ENCODE data around the gene PAQR8. TPM values are rescaled to one million over a fixed set of nuclear protein-coding genes. Genes with fewer than 3 reads are reported as not detected.

The PAQR8 gene
- total and polyA plus RNA-seq, 2 of the 4 experiments (the other 2 are of a cell fraction): 1.4 to 1.6 TPM

DNA sequence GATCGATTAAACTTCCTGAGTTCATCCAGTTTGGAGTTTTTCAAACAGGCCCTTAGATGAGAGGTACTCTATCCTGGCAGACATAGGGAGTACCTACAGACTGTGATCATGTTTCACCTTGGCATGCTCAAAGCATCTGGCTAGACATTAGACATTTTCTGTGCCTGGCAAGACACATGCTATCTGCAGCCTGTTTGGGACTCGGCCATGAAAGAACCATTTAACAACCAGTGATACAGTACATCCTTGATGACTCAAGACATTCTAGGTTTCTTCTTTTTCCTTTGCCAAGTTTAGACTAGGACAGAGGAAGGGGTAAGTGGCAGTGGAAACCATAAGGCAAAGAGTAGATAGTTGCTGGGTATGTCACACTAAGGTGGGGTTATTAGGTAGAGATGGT is 15.4 kb upstream of the PAQR8 start:
- H3K4ac ChIP-seq (ENCODE audit: low read depth, low read length): no peak overlapping the region
- H2BK20ac ChIP-seq (ENCODE audit: low read depth, low read length): no peak overlapping the region
- TF ChIP-seq MAZ (IDR thresholded peaks at IDR 0.05; ENCODE audit: borderline replicate concordance, low read depth, low read length) (no peak), BHLHE40 (IDR thresholded peaks at IDR 0.05; ENCODE audit: low read depth, low read length) (no peak), POLR2A (IDR thresholded peaks at IDR 0.05; ENCODE audit: low read depth, low read length) (no peak)
- TF ChIP-seq, protein P1, sequence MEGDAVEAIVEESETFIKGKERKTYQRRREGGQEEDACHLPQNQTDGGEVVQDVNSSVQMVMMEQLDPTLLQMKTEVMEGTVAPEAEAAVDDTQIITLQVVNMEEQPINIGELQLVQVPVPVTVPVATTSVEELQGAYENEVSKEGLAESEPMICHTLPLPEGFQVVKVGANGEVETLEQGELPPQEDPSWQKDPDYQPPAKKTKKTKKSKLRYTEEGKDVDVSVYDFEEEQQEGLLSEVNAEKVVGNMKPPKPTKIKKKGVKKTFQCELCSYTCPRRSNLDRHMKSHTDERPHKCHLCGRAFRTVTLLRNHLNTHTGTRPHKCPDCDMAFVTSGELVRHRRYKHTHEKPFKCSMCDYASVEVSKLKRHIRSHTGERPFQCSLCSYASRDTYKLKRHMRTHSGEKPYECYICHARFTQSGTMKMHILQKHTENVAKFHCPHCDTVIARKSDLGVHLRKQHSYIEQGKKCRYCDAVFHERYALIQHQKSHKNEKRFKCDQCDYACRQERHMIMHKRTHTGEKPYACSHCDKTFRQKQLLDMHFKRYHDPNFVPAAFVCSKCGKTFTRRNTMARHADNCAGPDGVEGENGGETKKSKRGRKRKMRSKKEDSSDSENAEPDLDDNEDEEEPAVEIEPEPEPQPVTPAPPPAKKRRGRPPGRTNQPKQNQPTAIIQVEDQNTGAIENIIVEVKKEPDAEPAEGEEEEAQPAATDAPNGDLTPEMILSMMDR (conservative IDR thresholded peaks at IDR 0.05; ENCODE audit: low read depth, low read length): no peak
- H3K4me2 ChIP-seq (ENCODE audit: low read depth, low read length): no peak overlapping the region
- H3K4me1 ChIP-seq (ENCODE audit: control insufficient read depth, insufficient read depth, low read length): no peaks in the 10 kb centered on the region
- no peak overlapping the region for H3K27ac ChIP-seq (ENCODE audit: insufficient read depth, low read length)
- no peak overlapping the region for H2BK15ac ChIP-seq (ENCODE audit: low read depth, low read length)
- H3K9me1 ChIP-seq (ENCODE audit: insufficient read depth, low read length): no peaks in the 10 kb centered on the region
- peaks cover 5% of the 10 kb centered on the region; the same call in 1 of the 2 replicates for H3K27me3 ChIP-seq (ENCODE audit: control insufficient read depth, insufficient read depth, low read length)
- no peak overlapping the region for H3K23ac ChIP-seq (ENCODE audit: low read depth, low read length)
- H3K9me3 ChIP-seq (ENCODE audit: control insufficient read depth, insufficient read depth, low read length): no peaks in the 10 kb centered on the region
- no peaks in the 10 kb centered on the region for H4K20me1 ChIP-seq (ENCODE audit: insufficient read depth, low read length)
- ChIA-PET POLR2A (ENCODE audit: unreplicated experiment) (no interaction called here), CTCF (no interaction called here)
- H3K56ac ChIP-seq (ENCODE audit: extremely low read depth, insufficient read depth, low read length): no peak overlapping the region
- intact Hi-C loops (cut with micrococcal nuclease): no loop called here
- no peak overlapping the region for H4K8ac ChIP-seq (ENCODE audit: low read depth in 2 of 2, low read length in 2 of 2)
- no peaks in the 10 kb centered on the region for H3K36me3 ChIP-seq (ENCODE audit: control insufficient read depth, insufficient read depth, low read length)
- in situ Hi-C loops (cut with MboI; ENCODE audit: low sequenced_read_pairs): no loop called here
- no peaks in the 10 kb centered on the region for H3K79me1 ChIP-seq (ENCODE audit: low read depth in 1 of 2, low read length in 2 of 2)
- no TSS peak for BruUV-seq (replicated peaks)
- ATAC-seq (ENCODE audit: low read depth) (no peak), DNase-seq (no peak)
- H2AK9ac ChIP-seq (replicated peaks; ENCODE audit: low read depth, low read length, poor library complexity): no peak overlapping the region
- H3K9ac ChIP-seq (ENCODE audit: low read depth, low read length): no peak overlapping the region
- H2AK5ac ChIP-seq (ENCODE audit: low read depth, low read length): no peak overlapping the region
- H3K14ac ChIP-seq (replicated peaks; ENCODE audit: low read depth, low read length): no peak overlapping the region
- no peak overlapping the region for H3K18ac ChIP-seq (ENCODE audit: low read depth, low read length)
- no CpG with 5 or more reads among the region's 2 CpGs for WGBS, 2 experiments (ENCODE audit: extremely low coverage in 2 of 2, insufficient read length in 1 of 2)
- no peak overlapping the region for H3K4me3 ChIP-seq (ENCODE audit: insufficient read depth, low read depth, low read length)
- no peak overlapping the region for H4K91ac ChIP-seq (ENCODE audit: insufficient read depth, low read depth, low read length)
- no peak overlapping the region for H2BK5ac ChIP-seq (ENCODE audit: low read depth, low read length, poor library complexity, severe bottlenecking)
- H4K5ac ChIP-seq (ENCODE audit: low read depth, low read length): no peak overlapping the region
- no peak overlapping the region for H2AFZ ChIP-seq (replicated peaks; ENCODE audit: low read length, poor library complexity)
- no peak overlapping the region for H2BK120ac ChIP-seq (ENCODE audit: low read depth, low read length)
- dilution Hi-C loops (cut with HindIII; ENCODE audit: low sequenced_read_pairs, unreplicated experiment): no loop called here
